Testis (tissue), 3 donors: ENCODE results near the gene RAET1E. TPM values are rescaled to one million over a fixed set of nuclear protein-coding genes. Genes with fewer than 3 reads are reported as not detected.

Experiments
- DNase-seq: peaks from one replicate; pipeline ENCODE4 v3.0.0-alpha.2; 2019
- H3K27ac ChIP-seq, 2 donors: fragments of 200-600 bp; sonication (generic); one replicate each; pipeline ENCODE4 v1.5.1; 2019
- H3K27me3 ChIP-seq: fragments of 200-600 bp; sonication (generic); one replicate; pipeline ENCODE4 v1.5.1; 2019
- H3K36me3 ChIP-seq: fragments of 200-600 bp; sonication (generic); one replicate; pipeline ENCODE4 v1.5.1; 2017; ENCODE audit warnings: low read depth; ENCODE audit errors: missing control alignments
- H3K4me1 ChIP-seq: fragments of 200-600 bp; sonication (generic); one replicate; pipeline ENCODE4 v1.5.1; 2019
- H3K4me3 ChIP-seq, 2 donors: fragments of 200-600 bp; sonication (generic); one replicate each; pipeline ENCODE4 v1.5.1; 2017 to 2019
- H3K9me3 ChIP-seq: fragments of 200-600 bp; sonication (generic); one replicate; pipeline ENCODE4 v1.5.1; 2017
- POLR2A ChIP-seq: fragments of 450-650 bp; IDR thresholded peaks from one replicate; pipeline ENCODE4 v1.6.1; 2017; ENCODE audit warnings: antibody characterized with exemption, mild to moderate bottlenecking, moderate library complexity
- WGBS, 2 donors: methylation state at CpG; one replicate each; pipeline ENCODE4 v1.1.5; 2018; 5-methylcytosine and 5-hydroxymethylcytosine counted together
- intact Hi-C: fragments of 100-400 bp; cut with DNase I; formaldehyde crosslinking; loops from one replicate; pipeline ENCODE4 v1.15.1; 2023; ENCODE audit warnings: low total_unique reads
- polyA plus RNA-seq: library from polyadenylated mRNA; stranded (reverse); fragments of 350-450 nt; fragmentation: Illumina TruSeq; extraction: RNeasy Lipid Tissue Mini Kit (QIAGEN cat#74804); gene quantifications from one replicate; pipeline ENCODE4 v1.2.3, GENCODE V29; 2014; ENCODE audit warnings: low read depth, low replicate concordance; ENCODE audit not compliant: insufficient read depth
- total RNA-seq, 2 donors: library from RNA; depleted of rRNA; stranded (reverse); fragments of >200 nt; gene quantifications; one replicate each; pipeline ENCODE4 v1.2.3, GENCODE V29; 2016
- TF ChIP-seq, protein P1 (sequence below), 3 experiments: fragments of 450-650 bp in 2 of 3; fragments of 200-600 bp in 1 of 3; sonication (generic) in 1 of 3; IDR thresholded peaks; one replicate each; pipeline ENCODE4 v1.5.1; 2016 to 2019; ENCODE audit warnings: antibody characterized with exemption in 3 of 3, mild to moderate bottlenecking in 2 of 3, moderate library complexity in 1 of 3

RAET1E gene
- total and polyA plus RNA-seq, 3 donors from 2014 or later = 0.30 to 0.31 (median 0.31) TPM

DNA sequence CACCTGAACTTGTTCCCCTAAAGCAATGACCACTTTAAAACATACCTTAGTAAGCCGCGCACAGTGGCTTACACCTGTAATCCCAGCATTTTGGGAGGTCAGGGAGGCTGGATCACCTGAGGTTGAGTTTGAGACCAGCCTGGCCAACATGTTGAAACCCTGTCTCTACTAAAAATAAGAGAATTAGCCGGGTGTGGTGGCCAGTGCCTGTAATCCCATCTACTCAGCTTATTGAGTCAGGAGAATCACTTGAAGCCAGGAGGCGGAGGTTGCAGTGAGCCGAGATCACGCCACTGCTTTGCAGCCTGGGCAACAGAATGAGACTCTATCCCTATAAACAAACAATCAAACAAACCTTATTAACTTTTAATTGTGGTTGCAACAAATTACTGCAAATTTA lies 1.6 kb upstream of the RAET1E start:
- H3K27me3 ChIP-seq = no peaks in the 10 kb centered on the region
- no peak overlapping the region for H3K27ac ChIP-seq
- intact Hi-C loops = no loop called here
- no peaks in the 10 kb centered on the region for H3K36me3 ChIP-seq
- no peak overlapping the region for H3K4me3 ChIP-seq
- H3K9me3 ChIP-seq = no peaks in the 10 kb centered on the region
- 87 to 95% methylated on average over 6 of the region's 6 CpGs for WGBS, 2 donors
- no peak for TF ChIP-seq POLR2A
- TF ChIP-seq, protein P1, sequence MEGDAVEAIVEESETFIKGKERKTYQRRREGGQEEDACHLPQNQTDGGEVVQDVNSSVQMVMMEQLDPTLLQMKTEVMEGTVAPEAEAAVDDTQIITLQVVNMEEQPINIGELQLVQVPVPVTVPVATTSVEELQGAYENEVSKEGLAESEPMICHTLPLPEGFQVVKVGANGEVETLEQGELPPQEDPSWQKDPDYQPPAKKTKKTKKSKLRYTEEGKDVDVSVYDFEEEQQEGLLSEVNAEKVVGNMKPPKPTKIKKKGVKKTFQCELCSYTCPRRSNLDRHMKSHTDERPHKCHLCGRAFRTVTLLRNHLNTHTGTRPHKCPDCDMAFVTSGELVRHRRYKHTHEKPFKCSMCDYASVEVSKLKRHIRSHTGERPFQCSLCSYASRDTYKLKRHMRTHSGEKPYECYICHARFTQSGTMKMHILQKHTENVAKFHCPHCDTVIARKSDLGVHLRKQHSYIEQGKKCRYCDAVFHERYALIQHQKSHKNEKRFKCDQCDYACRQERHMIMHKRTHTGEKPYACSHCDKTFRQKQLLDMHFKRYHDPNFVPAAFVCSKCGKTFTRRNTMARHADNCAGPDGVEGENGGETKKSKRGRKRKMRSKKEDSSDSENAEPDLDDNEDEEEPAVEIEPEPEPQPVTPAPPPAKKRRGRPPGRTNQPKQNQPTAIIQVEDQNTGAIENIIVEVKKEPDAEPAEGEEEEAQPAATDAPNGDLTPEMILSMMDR (IDR thresholded peaks at IDR 0.05) = no peak
- no peak for DNase-seq
- peaks cover 15% of the 10 kb centered on the region for H3K4me1 ChIP-seq

DNA sequence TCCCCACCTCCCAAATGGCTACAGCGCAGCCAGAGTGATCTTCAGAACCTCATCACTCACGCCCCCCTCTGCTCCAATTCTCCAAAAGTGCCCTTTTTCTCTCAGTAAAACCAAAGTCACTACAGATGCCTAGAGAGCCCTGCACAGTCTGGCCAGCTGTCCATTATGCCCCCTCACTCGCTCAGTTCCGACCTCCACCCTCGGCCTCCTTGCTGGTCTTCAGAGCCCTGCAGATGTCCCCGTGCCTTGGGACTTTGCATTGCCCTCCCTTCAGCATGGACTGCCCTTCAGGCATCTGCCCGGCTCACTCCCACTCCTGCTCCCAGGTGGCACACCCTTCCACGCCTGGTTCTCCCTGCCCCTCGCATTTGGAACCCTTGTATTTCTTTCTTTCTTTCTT lies 1.1 kb upstream of the RAET1E start:
- no peaks in the 10 kb centered on the region for H3K9me3 ChIP-seq
- intact Hi-C loops = no loop called here
- H3K4me1 ChIP-seq = peaks cover 15% of the 10 kb centered on the region
- no peak overlapping the region for H3K4me3 ChIP-seq
- WGBS, 2 donors = 97 to 98% methylated on average over 9 of the region's 9 CpGs
- DNase-seq = no peak
- H3K36me3 ChIP-seq = no peaks in the 10 kb centered on the region
- no peak overlapping the region for H3K27ac ChIP-seq
- no peaks in the 10 kb centered on the region for H3K27me3 ChIP-seq
- TF ChIP-seq, protein P1 (IDR thresholded peaks at IDR 0.05) = no peak
- TF ChIP-seq POLR2A = no peak

DNA sequence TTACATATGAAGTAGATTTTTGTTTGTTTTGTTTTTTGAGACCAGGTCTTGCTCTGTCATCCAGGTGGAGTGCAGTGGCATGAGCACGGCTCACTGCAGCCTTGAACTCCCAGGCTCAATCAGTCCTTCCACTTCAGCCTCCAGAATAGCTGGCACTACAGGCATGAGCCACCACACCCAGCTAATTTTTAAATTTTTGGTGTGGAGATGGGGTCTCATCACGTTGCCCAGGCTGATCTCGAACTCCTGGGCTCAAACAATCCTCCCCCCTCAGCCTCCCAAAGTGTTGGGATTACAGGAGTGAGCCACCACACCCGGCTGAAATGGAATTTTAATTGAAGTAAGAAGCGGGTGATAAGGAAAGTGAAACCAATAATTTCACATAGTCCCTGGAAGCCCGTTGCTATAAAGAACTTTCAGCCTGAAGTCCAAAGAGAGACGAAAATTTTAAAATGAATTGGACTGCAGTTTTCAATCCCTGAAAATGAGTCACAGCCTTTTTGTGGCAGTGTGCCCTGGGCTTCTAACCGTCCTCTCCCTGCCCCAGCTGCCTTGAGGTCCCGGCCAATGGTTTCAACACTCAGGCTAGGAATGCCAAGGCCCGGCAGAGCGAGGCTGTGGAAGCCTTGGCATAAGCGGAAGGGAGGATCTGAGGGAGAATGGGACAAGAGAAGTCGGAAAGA lies 757 bp downstream of the RAET1E start:
- Histone ChIP-seq H3K4me1 (peaks cover 15% of the 10 kb centered on the region), H3K36me3 (no peaks in the 10 kb centered on the region), H3K9me3 (no peaks in the 10 kb centered on the region), H3K27me3 (no peaks in the 10 kb centered on the region), H3K4me3 (peak overlapping the region in 1 of 2 donors; percentile 7), H3K27ac (peak overlapping the region; percentile 59 to 81)
- peak; percentile 82 for DNase-seq
- 52 to 54% methylated on average over 13 of the region's 13 CpGs for WGBS, 2 donors
- intact Hi-C loops = no loop called here
- TF ChIP-seq POLR2A = no peak
- TF ChIP-seq, protein P1 (IDR thresholded peaks at IDR 0.05) = no peak

DNA sequence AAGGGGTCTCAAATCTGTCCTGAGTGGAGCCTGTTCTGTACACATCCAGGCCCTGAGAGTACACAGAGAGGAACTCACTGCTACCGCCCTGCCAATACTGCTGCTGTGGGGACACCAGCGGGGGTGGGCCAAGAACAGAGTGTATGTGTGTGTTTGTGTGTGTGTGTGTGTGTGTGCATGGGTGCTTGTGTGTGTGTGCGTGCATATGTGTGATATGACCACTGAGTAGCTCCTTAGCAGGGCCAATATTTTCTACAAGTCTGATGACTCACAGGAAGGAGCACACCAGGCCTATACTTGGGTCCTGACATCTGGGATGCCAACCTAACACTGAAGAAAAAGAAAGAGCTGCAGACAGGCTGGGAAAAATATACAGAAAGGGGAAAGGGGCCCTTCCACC lies 1.4 kb downstream of the RAET1E start:
- no peaks in the 10 kb centered on the region for H3K36me3 ChIP-seq
- H3K27ac ChIP-seq = peak overlapping the region in 1 of 2 donors; percentile 81
- no peaks in the 10 kb centered on the region for H3K9me3 ChIP-seq
- no peaks in the 10 kb centered on the region for H3K27me3 ChIP-seq
- 74 to 79% methylated on average over 3 of the region's 3 CpGs for WGBS, 2 donors
- no peak for TF ChIP-seq POLR2A
- H3K4me3 ChIP-seq = no peak overlapping the region
- peaks cover 15% of the 10 kb centered on the region for H3K4me1 ChIP-seq
- DNase-seq = no peak
- intact Hi-C loops = no loop called here

DNA sequence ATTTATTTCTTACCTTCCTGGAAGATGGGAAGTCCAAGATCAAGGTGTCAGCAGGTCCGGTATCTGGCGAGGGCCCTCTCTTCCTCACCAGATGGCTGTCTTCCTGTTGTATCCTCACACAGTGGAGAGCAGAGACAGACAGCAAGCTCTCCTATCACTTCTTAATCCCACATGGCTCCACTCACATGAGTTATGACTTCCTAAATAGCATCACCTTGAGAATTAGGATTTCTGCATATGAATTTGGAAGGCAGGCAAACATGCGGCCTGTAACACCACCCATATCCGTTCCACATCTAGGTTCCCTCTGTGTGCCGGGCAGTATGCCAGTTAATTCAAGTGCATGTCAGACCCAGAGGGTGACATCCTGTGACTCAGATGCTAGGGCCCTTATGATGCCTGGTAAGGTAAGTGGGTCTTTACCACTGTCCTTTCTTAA lies 2.1 kb downstream of the RAET1E start:
- no peak for DNase-seq

More for the DNA sequence above, 2.1 kb downstream of the RAET1E start:
- no peak for TF ChIP-seq POLR2A
- TF ChIP-seq, protein P1 (IDR thresholded peaks at IDR 0.05) = no peak
- intact Hi-C loops = no loop called here
- Histone ChIP-seq H3K9me3 (no peaks in the 10 kb centered on the region), H3K4me1 (peaks cover 15% of the 10 kb centered on the region), H3K27ac (peak overlapping the region in 1 of 2 donors; percentile 45), H3K27me3 (no peaks in the 10 kb centered on the region), H3K4me3 (no peak overlapping the region), H3K36me3 (no peaks in the 10 kb centered on the region)
- WGBS, 2 donors = 63 to 65% methylated on average over 5 of the region's 5 CpGs
